A549 (cell line): ENCODE measurements around the gene EML5.

Experiments
- CBX8 ChIP-seq: fragments of 200-600 bp; sonication (generic); IDR thresholded peaks from 2 replicates; pipeline ENCODE4 v1.6.1; 2016
- CEBPB ChIP-seq, 2 experiments: fragments of >200 bp in 1 of 2; sonication (Bioruptor Twin) in 1 of 2; formaldehyde crosslinking in 1 of 2; IDR thresholded peaks; 2 replicates each; pipeline ENCODE4 v1.6.1; 2012 to 2016
- CHD4 ChIP-seq: fragments of 200-600 bp; sonication (generic); IDR thresholded peaks from 2 replicates; pipeline ENCODE4 v1.6.1; 2016; ENCODE audit warnings: antibody characterized with exemption, mild to moderate bottlenecking, borderline replicate concordance
- CTCF ChIP-seq: fragments of >200 bp; sonication (Bioruptor Twin); formaldehyde crosslinking; IDR thresholded peaks from 3 replicates; pipeline ENCODE4 v1.5.1; 2016
- POLR2A ChIP-seq: IDR thresholded peaks from 2 replicates; pipeline ENCODE4 v1.6.1; 2012; ENCODE audit warnings: mild to moderate bottlenecking, low read length

- TF ChIP-seq CBX8 (no peak), POLR2A (no peak), CTCF (no peak), CHD4 (no peak), CEBPB (IDR thresholded peaks at IDR 0.05) (no peak)
Observed at GRCh38 chr14:88842414-88842813, 49.7 kb upstream of the EML5 start.
